GM12892 (cell line): ENCODE data around the gene SP100.
"Not testable (repeated sequence)": the region's sequence is repeated elsewhere in the genome, so short reads cannot be mapped to it uniquely, and the experiment has no call there.

Experiments used
- DNase-seq: peaks from one replicate; pipeline ENCODE4 v3.0.0; 2011; ENCODE audit not compliant: insufficient read length
- FAIRE-seq: peaks from 2 replicates; lab custom pipeline; 2011; peaks lifted over from hg19 to GRCh38; lab: Jason Lieb, UNC
- POLR2A ChIP-seq: IDR thresholded peaks from 2 replicates; pipeline ENCODE4 v1.6.1; 2011; ENCODE audit warnings: low read depth, low read length, control low read depth
- POLR2AphosphoS5 ChIP-seq: IDR thresholded peaks from 2 replicates; pipeline ENCODE4 v1.6.1; 2011; ENCODE audit warnings: low read depth, low read length, control low read depth
- TAF1 ChIP-seq: IDR thresholded peaks from 2 replicates; pipeline ENCODE4 v1.6.1; 2011; ENCODE audit warnings: low read depth, mild to moderate bottlenecking, control low read depth, low read length, borderline replicate concordance

Gene SP100

GRCh38 chr2:230485801-230486341 lies 69.9 kb downstream of the SP100 start:
- TF ChIP-seq POLR2AphosphoS5 (no peak), TAF1 (no peak), POLR2A (no peak)
- FAIRE-seq, result no peak
- no peak for DNase-seq

DNA sequence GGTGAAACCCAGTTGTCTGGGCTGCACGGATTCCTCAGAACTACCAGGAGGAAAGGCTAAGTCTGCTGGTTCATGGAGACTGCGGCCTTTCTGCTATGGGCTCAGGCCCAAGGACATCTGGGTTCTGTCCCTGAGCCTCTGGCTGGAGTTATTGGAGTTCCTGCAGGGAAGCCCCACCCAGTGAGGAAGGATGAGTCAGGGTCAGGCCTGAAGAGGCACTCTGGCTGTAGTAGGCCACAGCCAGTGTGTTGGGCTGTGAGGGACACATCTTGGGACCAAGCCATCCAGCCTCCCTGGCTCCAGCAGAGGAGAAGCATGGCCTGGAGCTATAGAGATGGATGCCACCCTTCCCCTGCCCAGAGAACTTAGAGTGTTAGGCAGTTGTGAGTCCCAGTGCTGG lies 75.2 kb downstream of the SP100 start:
- FAIRE-seq, DNase-seq: not testable (repeated sequence)

DNA sequence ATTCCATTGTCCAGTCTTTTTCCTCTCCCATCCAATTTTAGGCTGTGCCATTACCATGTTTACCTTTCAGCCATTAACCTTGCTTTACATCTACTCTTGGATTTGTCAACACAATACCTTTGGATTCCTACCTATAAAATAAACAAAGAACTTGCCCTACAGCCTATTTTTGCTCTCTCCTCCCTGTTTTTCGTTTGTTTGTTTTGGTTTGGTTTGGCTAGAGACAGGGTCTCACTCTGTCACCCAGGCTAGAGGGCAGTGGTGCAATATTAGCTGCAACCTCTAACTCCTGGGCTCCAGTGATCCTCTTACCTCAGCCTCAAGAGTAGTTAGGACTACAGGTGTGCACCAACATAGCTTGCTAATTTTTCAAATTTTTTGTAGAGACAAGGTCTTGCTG lies 76.1 kb downstream of the SP100 start:
- TF ChIP-seq POLR2A (no peak), POLR2AphosphoS5 (no peak), TAF1 (no peak)
- DNase-seq, result no peak

GRCh38 chr2:230494980-230495379 lies 79.0 kb downstream of the SP100 start:
- DNase-seq (no peak), FAIRE-seq (no peak)
- TF ChIP-seq POLR2A (no peak), TAF1 (no peak), POLR2AphosphoS5 (no peak)

More for the DNA sequence above, 76.1 kb downstream of the SP100 start:
- FAIRE-seq, result no peak

- no peak for TF ChIP-seq TAF1
- no peak for TF ChIP-seq POLR2AphosphoS5
- no peak for TF ChIP-seq POLR2A
- peak; percentile 88 for FAIRE-seq
- no peak for DNase-seq
These were observed 80.9 kb downstream of the SP100 start for GRCh38 chr2:230496891-230497290.

- TF ChIP-seq POLR2AphosphoS5, result no peak
- no peak for TF ChIP-seq TAF1
- no peak for TF ChIP-seq POLR2A
- FAIRE-seq (peak; percentile 75), DNase-seq (no peak)
These were observed 82.6 kb downstream of the SP100 start for GRCh38 chr2:230498506-230499107.

GRCh38 chr2:230502593-230502992 lies 86.6 kb downstream of the SP100 start:
- TF ChIP-seq TAF1 (no peak), POLR2AphosphoS5 (no peak), POLR2A (no peak)

GRCh38 chr2:230503798-230504197 lies 87.8 kb downstream of the SP100 start:
- no peak for DNase-seq
- FAIRE-seq, result no peak
- TF ChIP-seq POLR2A (no peak), POLR2AphosphoS5 (no peak), TAF1 (no peak)

More at GRCh38 chr2:230502593-230502992, 86.6 kb downstream of the SP100 start:
- FAIRE-seq (no peak), DNase-seq (no peak)

- FAIRE-seq (no peak), DNase-seq (no peak)
- TF ChIP-seq POLR2AphosphoS5 (no peak), TAF1 (no peak), POLR2A (no peak)
These were observed 89.2 kb downstream of the SP100 start for GRCh38 chr2:230505162-230505561.

- TF ChIP-seq POLR2AphosphoS5 (no peak), POLR2A (no peak), TAF1 (no peak)
- DNase-seq (no peak), FAIRE-seq (peak; percentile 9)
These were observed 97.2 kb downstream of the SP100 start for GRCh38 chr2:230512955-230513748.

- DNase-seq (no peak), FAIRE-seq (no peak)
These were observed 104.3 kb downstream of the SP100 start for GRCh38 chr2:230520061-230520874.

More at GRCh38 chr2:230520061-230520874, 104.3 kb downstream of the SP100 start:
- TF ChIP-seq POLR2AphosphoS5, result no peak
- TF ChIP-seq POLR2A, result no peak
- TF ChIP-seq TAF1, result no peak
